Caco-2 (cell line): Measurements from ENCODE around the gene NUP210. TPM values are rescaled to one million over a fixed set of nuclear protein-coding genes. Genes with fewer than 3 reads are reported as not detected.

Experiments
- BruUV-seq: library from RNA; stranded (reverse); fragments of 400-500 nt; replicated peaks from 2 replicates; lab custom pipeline; 2021; lab: Mats Ljungman, UMichigan
- CTCF ChIA-PET: fragments of 300-600 bp; sonication (Branson Sonifier 250); formaldehyde crosslinking; loops from one replicate; lab custom pipeline; 2022; ENCODE audit warnings: antibody characterized with exemption; lab: Charles Lee
- POLR2A ChIA-PET: fragments of 300-600 bp; sonication (Branson Sonifier 250); formaldehyde crosslinking; loops from one replicate; lab custom pipeline; 2022; ENCODE audit warnings: antibody characterized with exemption; lab: Charles Lee
- DNase-seq, 2 experiments: peaks; one replicate each; pipeline versions ENCODE4 v3.0.0 to v3.0.0-alpha.2; 2020 to 2022
- H3K27me3 ChIP-seq: replicated peaks from 2 replicates; pipeline ENCODE4 v1.6.0; 2011; ENCODE audit warnings: low read length; ENCODE audit not compliant: control insufficient read depth, insufficient read depth
- H3K36me3 ChIP-seq: 2 replicates; pipeline ENCODE4 v1.5.1; 2011; ENCODE audit warnings: low read length; ENCODE audit not compliant: control insufficient read depth, insufficient read depth
- H3K4me1 ChIP-seq: fragments of 250-450 bp; sonication (Bioruptor Pico); 2 replicates; pipeline ENCODE4 v1.5.1; 2020; ENCODE audit warnings: mild to moderate bottlenecking
- H3K4me3 ChIP-seq: 2 replicates; pipeline ENCODE4 v1.5.1; 2011; ENCODE audit warnings: low read depth, mild to moderate bottlenecking, control low read depth, low read length
- H3K9me3 ChIP-seq: fragments of 250-450 bp; sonication (Bioruptor Pico); 2 replicates; pipeline ENCODE4 v1.5.1; 2020; ENCODE audit warnings: mild to moderate bottlenecking, moderate library complexity
- H3K27ac Mint-ChIP-seq: one replicate; pipeline ENCODE4 v1.8.0; 2022; ENCODE audit warnings: mixed read lengths; ENCODE audit not compliant: unreplicated experiment
- H3K27me3 Mint-ChIP-seq: one replicate; pipeline ENCODE4 v1.8.0; 2022; ENCODE audit warnings: mixed read lengths; ENCODE audit not compliant: insufficient read depth, unreplicated experiment
- H3K36me3 Mint-ChIP-seq: one replicate; pipeline ENCODE4 v1.8.0; 2022; ENCODE audit warnings: mild to moderate bottlenecking, mixed read lengths; ENCODE audit not compliant: insufficient read depth, unreplicated experiment
- H3K4me1 Mint-ChIP-seq: one replicate; pipeline ENCODE4 v1.8.0; 2022; ENCODE audit warnings: low read depth, mixed read lengths; ENCODE audit not compliant: unreplicated experiment
- H3K4me3 Mint-ChIP-seq: one replicate; pipeline ENCODE4 v1.8.0; 2022; ENCODE audit warnings: mild to moderate bottlenecking, moderate library complexity, mixed read lengths; ENCODE audit not compliant: unreplicated experiment
- H3K9me3 Mint-ChIP-seq: one replicate; pipeline ENCODE4 v1.8.0; 2022; ENCODE audit warnings: mixed read lengths; ENCODE audit not compliant: unreplicated experiment
- CTCF ChIP-seq, 2 experiments: fragments of 200-600 bp in 1 of 2; IDR thresholded peaks; 1 replicate in 1 of 2; 2 replicates in 1 of 2; pipeline versions ENCODE4 v1.5.1 to v1.8.0; 2011 to 2022; ENCODE audit warnings: antibody characterized with exemption in 1 of 2, control low read depth in 1 of 2, inconsistent platforms in 1 of 2, low read depth in 1 of 2, low read length in 1 of 2, mild to moderate bottlenecking in 1 of 2, moderate library complexity in 1 of 2; ENCODE audit not compliant: insufficient read depth in 1 of 2, severe bottlenecking in 1 of 2, unreplicated experiment in 1 of 2
- intact Hi-C: fragments of 100-400 bp; cut with micrococcal nuclease; formaldehyde crosslinking; loops from one replicate; pipeline ENCODE4 v1.10.0; 2022; ENCODE audit not compliant: unreplicated experiment
- total RNA-seq: library from RNA; stranded (reverse); gene quantifications from 2 replicates; pipeline ENCODE4 v1.2.3, GENCODE V29; 2022

The NUP210 gene
- total RNA-seq, 1 experiment from 2014 or later = 63.7 TPM

- no peak overlapping the region for H3K4me3 Mint-ChIP-seq
- DNase-seq = no peak
- H3K9me3 ChIP-seq = no peaks in the 10 kb centered on the region
- CTCF ChIA-PET = interaction anchor here (0.7 kb wide), 1 partner anchor 233 kb away, joined by 3 read pairs; no protein-coding TSS in a partner anchor
- H3K36me3 Mint-ChIP-seq = peaks cover 70% of the 10 kb centered on the region
- H3K4me3 ChIP-seq = no peak overlapping the region
- no peaks in the 10 kb centered on the region for H3K4me1 ChIP-seq
- intact Hi-C loops = no loop called here
- BruUV-seq = no TSS peak
- H3K27ac Mint-ChIP-seq = no peak overlapping the region
- peaks cover 1% of the 10 kb centered on the region for H3K36me3 ChIP-seq
- POLR2A ChIA-PET = no interaction called here
- no peaks in the 10 kb centered on the region for H3K27me3 ChIP-seq
- H3K4me1 Mint-ChIP-seq = no peaks in the 10 kb centered on the region
- no peaks in the 10 kb centered on the region for H3K27me3 Mint-ChIP-seq
- TF ChIP-seq CTCF (IDR thresholded peaks at IDR 0.05; ENCODE audit: insufficient read depth in 1 of 2, low read depth in 1 of 2, low read length in 1 of 2, severe bottlenecking in 1 of 2, unreplicated experiment in 1 of 2) = no peak
- no peaks in the 10 kb centered on the region for H3K9me3 Mint-ChIP-seq
Observed at GRCh38 chr3:13324835-13325501, 95.2 kb downstream of the NUP210 start.

GRCh38 chr3:13323822-13324221 is 96.3 kb downstream of the NUP210 start:
- Mint-ChIP-seq H3K27ac (no peak overlapping the region), H3K4me1 (no peaks in the 10 kb centered on the region), H3K9me3 (no peaks in the 10 kb centered on the region), H3K36me3 (peaks cover 65% of the 10 kb centered on the region), H3K27me3 (no peaks in the 10 kb centered on the region), H3K4me3 (no peak overlapping the region)
- Histone ChIP-seq H3K4me1 (no peaks in the 10 kb centered on the region), H3K4me3 (no peak overlapping the region), H3K9me3 (no peaks in the 10 kb centered on the region), H3K36me3 (peaks cover 4% of the 10 kb centered on the region), H3K27me3 (no peaks in the 10 kb centered on the region)
- no TSS peak for BruUV-seq
- DNase-seq = no peak
- TF ChIP-seq CTCF (IDR thresholded peaks at IDR 0.05; ENCODE audit: insufficient read depth in 1 of 2, low read depth in 1 of 2, low read length in 1 of 2, severe bottlenecking in 1 of 2, unreplicated experiment in 1 of 2) = no peak
- POLR2A ChIA-PET = no interaction called here
- CTCF ChIA-PET = no interaction called here
- intact Hi-C loops = no loop called here

GRCh38 chr3:13322324-13322723 is 97.8 kb downstream of the NUP210 start:
- no peaks in the 10 kb centered on the region for H3K27me3 Mint-ChIP-seq
- Histone ChIP-seq H3K27me3 (no peaks in the 10 kb centered on the region), H3K36me3 (peaks cover 6% of the 10 kb centered on the region), H3K4me3 (no peak overlapping the region), H3K9me3 (no peaks in the 10 kb centered on the region), H3K4me1 (no peaks in the 10 kb centered on the region)
- ChIA-PET CTCF (no interaction called here), POLR2A (no interaction called here)
- intact Hi-C loops = no loop called here
- no peaks in the 10 kb centered on the region for H3K4me1 Mint-ChIP-seq
- no peak overlapping the region for H3K27ac Mint-ChIP-seq
- H3K36me3 Mint-ChIP-seq = peaks cover 63% of the 10 kb centered on the region
- BruUV-seq = no TSS peak
- TF ChIP-seq CTCF (IDR thresholded peaks at IDR 0.05; ENCODE audit: insufficient read depth in 1 of 2, low read depth in 1 of 2, low read length in 1 of 2, severe bottlenecking in 1 of 2, unreplicated experiment in 1 of 2) = no peak
- H3K4me3 Mint-ChIP-seq = no peak overlapping the region
- H3K9me3 Mint-ChIP-seq = no peaks in the 10 kb centered on the region
- no peak for DNase-seq
